ENCODE data around the gene HIRA. TPM values are rescaled to one million over a fixed set of nuclear protein-coding genes. Genes with fewer than 3 reads are reported as not detected.

The HIRA gene
- total and polyA plus RNA-seq, 9 of the 15 experiments (the other 6 are each of a cell fraction or from before 2014, with no cell fraction given): 0.96 to 132 (median 58.4) TPM

- TF ChIP-seq JUND (IDR thresholded peaks at IDR 0.05; ENCODE audit: borderline replicate concordance, low read depth, low read length) (peak; percentile 64), JUND (tag; IDR thresholded peaks at IDR 0.05; ENCODE audit: borderline replicate concordance, low read depth, low read length) (0 out of 3 replicates have a peak, but pooled peaks have one; percentile 0), CBFA2T2 (conservative IDR thresholded peaks at IDR 0.05) (peak; percentile 52), CHD2 (IDR thresholded peaks at IDR 0.05; ENCODE audit: low read depth, low read length) (peak; percentile 90), MTA2 (IDR thresholded peaks at IDR 0.05; ENCODE audit: low read depth) (no peak), SPI1 (IDR thresholded peaks at IDR 0.05; ENCODE audit: borderline replicate concordance, low read depth, low read length) (0 out of 2 replicates have a peak, but pooled peaks have one; percentile 27), RFX1 (IDR thresholded peaks at IDR 0.05) (no peak), FOXA3 (CRISPR knock-in tag; conservative IDR thresholded peaks at IDR 0.05 in 1 of 2, IDR thresholded peaks at IDR 0.05 in 1 of 2) (no peak), LARP7 (IDR thresholded peaks at IDR 0.05) (peak; percentile 7; the same call in 1 of the 2 replicates), NCOA1 (IDR thresholded peaks at IDR 0.05; ENCODE audit: low read depth) (no peak), ATF3 (IDR thresholded peaks at IDR 0.05) (no peak; the same call in 1 of the 2 replicates), ATF3 (CRISPR knock-in tag; conservative IDR thresholded peaks at IDR 0.05) (peak; percentile 97), KLF13 (tag; IDR thresholded peaks at IDR 0.05; ENCODE audit: borderline replicate concordance, low read depth) (peak; percentile 32; the same call in 1 of the 2 replicates), SOX6 (IDR thresholded peaks at IDR 0.05) (peak; percentile 86), CTBP1 (IDR thresholded peaks at IDR 0.05; ENCODE audit: borderline replicate concordance) (peak; percentile 98), RBM25 (IDR thresholded peaks at IDR 0.05; ENCODE audit: low read depth, low read length, severe bottlenecking) (peak; percentile 100), NRF1 (conservative IDR thresholded peaks at IDR 0.05 in 1 of 2, IDR thresholded peaks at IDR 0.05 in 1 of 2) (peak; percentile 76 to 81), CREB1 (IDR thresholded peaks at IDR 0.05) (peak; percentile 86), CREB1 (CRISPR knock-in tag; IDR thresholded peaks at IDR 0.05) (no peak), RB1 (IDR thresholded peaks at IDR 0.05; ENCODE audit: low read depth) (peak; percentile 99), ILF3 (IDR thresholded peaks at IDR 0.05; ENCODE audit: borderline replicate concordance) (no peak), E2F3 (CRISPR knock-in tag; IDR thresholded peaks at IDR 0.05) (peak; percentile 84; the same call in 1 of the 2 replicates)
- TF ChIP-seq, protein P1, sequence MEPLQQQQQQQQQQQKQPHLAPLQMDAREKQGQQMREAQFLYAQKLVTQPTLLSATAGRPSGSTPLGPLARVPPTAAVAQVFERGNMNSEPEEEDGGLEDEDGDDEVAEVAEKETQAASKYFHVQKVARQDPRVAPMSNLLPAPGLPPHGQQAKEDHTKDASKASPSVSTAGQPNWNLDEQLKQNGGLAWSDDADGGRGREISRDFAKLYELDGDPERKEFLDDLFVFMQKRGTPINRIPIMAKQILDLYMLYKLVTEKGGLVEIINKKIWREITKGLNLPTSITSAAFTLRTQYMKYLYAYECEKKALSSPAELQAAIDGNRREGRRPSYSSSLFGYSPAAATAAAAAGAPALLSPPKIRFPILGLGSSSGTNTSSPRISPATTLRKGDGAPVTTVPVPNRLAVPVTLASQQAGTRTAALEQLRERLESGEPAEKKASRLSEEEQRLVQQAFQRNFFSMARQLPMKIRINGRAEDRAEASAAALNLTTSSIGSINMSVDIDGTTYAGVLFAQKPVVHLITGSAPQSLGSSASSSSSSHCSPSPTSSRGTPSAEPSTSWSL (CRISPR knock-in tag; IDR thresholded peaks at IDR 0.05; ENCODE audit: borderline replicate concordance): no peak; the same call in 1 of the 2 replicates
- TF ChIP-seq, protein P2, sequence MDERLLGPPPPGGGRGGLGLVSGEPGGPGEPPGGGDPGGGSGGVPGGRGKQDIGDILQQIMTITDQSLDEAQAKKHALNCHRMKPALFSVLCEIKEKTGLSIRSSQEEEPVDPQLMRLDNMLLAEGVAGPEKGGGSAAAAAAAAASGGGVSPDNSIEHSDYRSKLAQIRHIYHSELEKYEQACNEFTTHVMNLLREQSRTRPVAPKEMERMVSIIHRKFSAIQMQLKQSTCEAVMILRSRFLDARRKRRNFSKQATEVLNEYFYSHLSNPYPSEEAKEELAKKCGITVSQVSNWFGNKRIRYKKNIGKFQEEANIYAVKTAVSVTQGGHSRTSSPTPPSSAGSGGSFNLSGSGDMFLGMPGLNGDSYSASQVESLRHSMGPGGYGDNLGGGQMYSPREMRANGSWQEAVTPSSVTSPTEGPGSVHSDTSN (CRISPR knock-in tag; IDR thresholded peaks at IDR 0.05; ENCODE audit: low read depth): peak; percentile 93
- TF ChIP-seq, protein P2 (tag; conservative IDR thresholded peaks at IDR 0.05; ENCODE audit: low read depth): peak; percentile 100
These were observed 16.0 kb upstream of the HIRA start, which contains the start of gene C22orf39 (continued) for GRCh38 chr22:19447330-19448075.
